ENCODE measurements around the gene PAX7.

DNA sequence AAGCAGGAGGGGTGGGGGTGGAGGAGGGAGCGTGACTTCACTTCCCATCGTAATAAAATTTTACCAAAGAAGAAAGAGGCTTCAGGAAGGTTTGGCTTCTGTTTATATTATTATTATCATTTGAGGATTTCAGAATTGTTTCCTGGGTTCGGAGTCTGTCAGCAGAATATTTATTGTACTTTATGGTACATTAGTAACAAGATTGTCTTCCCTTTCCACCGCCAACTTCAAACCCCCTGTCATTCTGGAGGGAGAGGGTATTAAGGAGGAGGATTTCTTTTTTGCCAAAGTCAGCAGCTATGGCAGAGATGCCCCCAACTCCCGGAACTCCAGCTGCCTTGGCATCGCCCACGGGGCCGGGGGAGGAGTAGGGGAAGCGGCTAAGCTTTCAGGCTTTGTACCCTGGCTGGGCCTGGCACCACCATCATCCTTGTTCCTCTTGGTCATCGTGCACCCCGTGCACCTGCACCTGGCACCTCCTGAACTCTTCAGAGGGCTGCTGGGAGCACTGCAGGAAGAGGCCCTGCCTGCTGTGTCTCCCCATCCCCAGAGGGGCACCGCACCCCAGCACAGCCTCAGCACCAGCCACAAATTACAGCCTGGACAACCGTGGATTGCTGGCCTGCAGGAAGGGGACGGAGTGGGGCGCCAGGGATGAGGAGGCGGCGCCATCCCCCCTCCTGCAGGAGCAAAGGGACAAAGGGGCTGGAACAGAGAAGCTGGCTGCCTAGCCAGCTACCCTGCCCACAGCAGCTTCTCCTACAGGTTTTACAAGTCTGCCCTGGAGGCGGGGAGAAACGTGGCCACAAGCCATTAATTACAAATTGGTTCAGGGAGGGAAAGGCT, 24.0 kb upstream of the PAX7 start:
- TF ChIP-seq POLR2A (IDR thresholded peaks at IDR 0.05; ENCODE audit: low read depth, low read length) = no peak
- no peak for TF ChIP-seq POLR2AphosphoS5 (IDR thresholded peaks at IDR 0.05; ENCODE audit: insufficient read depth, low read depth, low read length)
- no peak for TF ChIP-seq EZH2 (IDR thresholded peaks at IDR 0.05; ENCODE audit: borderline replicate concordance, low read depth, low read length, severe bottlenecking)
- TF ChIP-seq, protein P1, sequence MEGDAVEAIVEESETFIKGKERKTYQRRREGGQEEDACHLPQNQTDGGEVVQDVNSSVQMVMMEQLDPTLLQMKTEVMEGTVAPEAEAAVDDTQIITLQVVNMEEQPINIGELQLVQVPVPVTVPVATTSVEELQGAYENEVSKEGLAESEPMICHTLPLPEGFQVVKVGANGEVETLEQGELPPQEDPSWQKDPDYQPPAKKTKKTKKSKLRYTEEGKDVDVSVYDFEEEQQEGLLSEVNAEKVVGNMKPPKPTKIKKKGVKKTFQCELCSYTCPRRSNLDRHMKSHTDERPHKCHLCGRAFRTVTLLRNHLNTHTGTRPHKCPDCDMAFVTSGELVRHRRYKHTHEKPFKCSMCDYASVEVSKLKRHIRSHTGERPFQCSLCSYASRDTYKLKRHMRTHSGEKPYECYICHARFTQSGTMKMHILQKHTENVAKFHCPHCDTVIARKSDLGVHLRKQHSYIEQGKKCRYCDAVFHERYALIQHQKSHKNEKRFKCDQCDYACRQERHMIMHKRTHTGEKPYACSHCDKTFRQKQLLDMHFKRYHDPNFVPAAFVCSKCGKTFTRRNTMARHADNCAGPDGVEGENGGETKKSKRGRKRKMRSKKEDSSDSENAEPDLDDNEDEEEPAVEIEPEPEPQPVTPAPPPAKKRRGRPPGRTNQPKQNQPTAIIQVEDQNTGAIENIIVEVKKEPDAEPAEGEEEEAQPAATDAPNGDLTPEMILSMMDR (IDR thresholded peaks at IDR 0.05; ENCODE audit: extremely low read depth in 1 of 2, insufficient read depth in 1 of 2, low read depth in 1 of 2, low read length in 2 of 2) = no peak
- no peak for TF ChIP-seq MYC (IDR thresholded peaks at IDR 0.05; ENCODE audit: low read depth, low read length)
- TF ChIP-seq FOS (IDR thresholded peaks at IDR 0.05; ENCODE audit: borderline replicate concordance, insufficient read depth, low read length) = no peak
- TF ChIP-seq JUN (IDR thresholded peaks at IDR 0.05; ENCODE audit: borderline replicate concordance, insufficient read depth, insufficient read length, low read depth) = no peak
- no peak for TF ChIP-seq GATA2 (IDR thresholded peaks at IDR 0.05; ENCODE audit: insufficient read depth, insufficient read length, low read depth, low read length)
